Right lobe of liver (tissue), 6 donors: ENCODE measurements around the gene CITED2. TPM values are rescaled to one million over a fixed set of nuclear protein-coding genes. Genes with fewer than 3 reads are reported as not detected.

ENCODE experiments used
- ATAC-seq, 4 donors: fragments of 200-7000 bp; cut with Tn5 transposase; one replicate each; pipeline ENCODE4 v1.9.1; 2020; ENCODE audit warnings: mild to moderate bottlenecking in 4 of 4, moderate library complexity in 4 of 4
- DNase-seq, 3 donors: peaks; one replicate each; pipeline ENCODE4 v3.0.0-alpha.2; 2020
- H3K27ac ChIP-seq, 3 donors: fragments of 200-600 bp; one replicate each; pipeline ENCODE4 v1.8.0; 2022
- H3K27me3 ChIP-seq, 2 donors: fragments of 200-600 bp; one replicate each; pipeline ENCODE4 v1.8.0; 2022
- H3K36me3 ChIP-seq, 4 donors: fragments of 200-600 bp; sonication (generic) in 1 of 4; one replicate each; pipeline versions ENCODE4 v1.5.1 to v1.8.0; 2017 to 2022; ENCODE audit warnings: control low read depth in 1 of 4
- H3K4me1 ChIP-seq, 4 donors: fragments of 200-600 bp; sonication (generic) in 1 of 4; one replicate each; pipeline versions ENCODE4 v1.5.1 to v1.8.0; 2017 to 2022; ENCODE audit warnings: control low read depth in 1 of 4
- H3K4me3 ChIP-seq, 3 donors: fragments of 200-600 bp; one replicate each; pipeline ENCODE4 v1.8.0; 2022
- H3K9me3 ChIP-seq, 4 donors: fragments of 200-600 bp; sonication (generic) in 1 of 4; one replicate each; pipeline versions ENCODE4 v1.5.1 to v1.8.0; 2017 to 2022; ENCODE audit warnings: control low read depth in 1 of 4
- POLR2A ChIP-seq: fragments of 450-650 bp; IDR thresholded peaks from one replicate; pipeline ENCODE4 v1.6.1; 2017; ENCODE audit warnings: antibody characterized with exemption, mild to moderate bottlenecking
- WGBS: methylation state at CpG from one replicate; pipeline ENCODE4 v1.1.6; 2018; ENCODE audit warnings: low coverage, low lambda C conversion rate; ENCODE audit not compliant: insufficient coverage; ENCODE audit errors: missing lambda C conversion rate; 5-methylcytosine and 5-hydroxymethylcytosine counted together
- intact Hi-C, 2 donors: fragments of 100-400 bp; cut with DNase I; formaldehyde crosslinking; loops; one replicate each; pipeline versions ENCODE4 v1.11.2 to v1.14.1; 2022
- total RNA-seq, 6 experiments: library from RNA; depleted of rRNA in 2 of 6; stranded (reverse); fragments of >200 nt in 2 of 6; fragmentation: NEBNext Ultra II Directional in 3 of 6; extraction: Animal tissue kit (Norgen Biotek cat#: 25700) in 3 of 6; gene quantifications; one replicate each; pipeline versions ENCODE4 v1.1.0 to v1.2.4, GENCODE V29; 2016 to 2023
- TF ChIP-seq, protein P1 (sequence below), 4 donors: fragments of 200-600 bp in 3 of 4; fragments of 450-650 bp in 1 of 4; IDR thresholded peaks; one replicate each; pipeline versions ENCODE4 v1.5.1 to v1.8.0; 2016 to 2022; ENCODE audit warnings: antibody characterized with exemption in 4 of 4, mild to moderate bottlenecking in 2 of 4
- donor health status: DM: no; HTN: yes; CAD: no.
- donor health status: DM: no; HTN: no; CAD: no.
- donor health status: DM: no; HTN: no; CAD: no.
- donor health status: DM: no; HTN: yes; CAD: no.
- donor health status: DM: no; HTN: yes; CAD: no.

The CITED2 gene
- total RNA-seq, 6 experiments from 2014 or later = 76.6 to 373 (median 126) TPM

GRCh38 chr6:139325686-139326085 lies 48.8 kb downstream of the CITED2 start:
- Histone ChIP-seq H3K4me1 (no peaks in the 10 kb centered on the region), H3K9me3 (no peaks in the 10 kb centered on the region), H3K27ac (no peak overlapping the region), H3K36me3 (no peaks in the 10 kb centered on the region), H3K27me3 (no peaks in the 10 kb centered on the region), H3K4me3 (no peak overlapping the region)
- intact Hi-C loops = no loop called here
- no peak for DNase-seq
- no peak for ATAC-seq
- WGBS = 30% methylated on average over 1 of the region's 1 CpG
- TF ChIP-seq POLR2A = no peak
- TF ChIP-seq, protein P1, sequence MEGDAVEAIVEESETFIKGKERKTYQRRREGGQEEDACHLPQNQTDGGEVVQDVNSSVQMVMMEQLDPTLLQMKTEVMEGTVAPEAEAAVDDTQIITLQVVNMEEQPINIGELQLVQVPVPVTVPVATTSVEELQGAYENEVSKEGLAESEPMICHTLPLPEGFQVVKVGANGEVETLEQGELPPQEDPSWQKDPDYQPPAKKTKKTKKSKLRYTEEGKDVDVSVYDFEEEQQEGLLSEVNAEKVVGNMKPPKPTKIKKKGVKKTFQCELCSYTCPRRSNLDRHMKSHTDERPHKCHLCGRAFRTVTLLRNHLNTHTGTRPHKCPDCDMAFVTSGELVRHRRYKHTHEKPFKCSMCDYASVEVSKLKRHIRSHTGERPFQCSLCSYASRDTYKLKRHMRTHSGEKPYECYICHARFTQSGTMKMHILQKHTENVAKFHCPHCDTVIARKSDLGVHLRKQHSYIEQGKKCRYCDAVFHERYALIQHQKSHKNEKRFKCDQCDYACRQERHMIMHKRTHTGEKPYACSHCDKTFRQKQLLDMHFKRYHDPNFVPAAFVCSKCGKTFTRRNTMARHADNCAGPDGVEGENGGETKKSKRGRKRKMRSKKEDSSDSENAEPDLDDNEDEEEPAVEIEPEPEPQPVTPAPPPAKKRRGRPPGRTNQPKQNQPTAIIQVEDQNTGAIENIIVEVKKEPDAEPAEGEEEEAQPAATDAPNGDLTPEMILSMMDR (IDR thresholded peaks at IDR 0.05) = no peak

GRCh38 chr6:139325125-139325524 lies 49.3 kb downstream of the CITED2 start:
- no peak overlapping the region for H3K4me3 ChIP-seq
- H3K27me3 ChIP-seq = no peaks in the 10 kb centered on the region
- TF ChIP-seq, protein P1 (IDR thresholded peaks at IDR 0.05) = no peak
- no peak for TF ChIP-seq POLR2A
- no peaks in the 10 kb centered on the region for H3K4me1 ChIP-seq
- no peaks in the 10 kb centered on the region for H3K36me3 ChIP-seq
- intact Hi-C loops = no loop called here
- H3K9me3 ChIP-seq = no peaks in the 10 kb centered on the region
- H3K27ac ChIP-seq = peak overlapping the region in 1 of 3 donors; percentile 39
- ATAC-seq (peak in 1 of 4 donors; percentile 25), DNase-seq (no peak)

DNA sequence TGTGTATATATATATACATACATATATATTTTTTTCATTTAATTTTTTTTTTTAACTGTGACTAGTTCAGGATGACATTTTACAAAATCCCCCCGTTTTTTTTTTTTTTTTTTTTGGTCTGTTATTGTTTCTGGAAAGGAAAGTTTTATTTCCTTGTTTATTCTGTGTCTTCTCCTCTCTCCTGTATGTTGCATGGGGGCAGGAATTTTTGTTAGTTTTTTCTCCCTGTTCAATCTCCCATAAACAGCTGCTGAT lies 50.2 kb downstream of the CITED2 start:
- intact Hi-C loops = no loop called here
- 0% methylated on average over 1 of the region's 1 CpG for WGBS
- Histone ChIP-seq H3K36me3 (no peaks in the 10 kb centered on the region), H3K9me3 (no peaks in the 10 kb centered on the region), H3K27ac (peak overlapping the region; percentile 35 to 65 (median 64)), H3K4me1 (no peaks in the 10 kb centered on the region), H3K27me3 (no peaks in the 10 kb centered on the region), H3K4me3 (no peak overlapping the region)
- DNase-seq (no peak), ATAC-seq (no peak)
- TF ChIP-seq POLR2A = no peak
- TF ChIP-seq, protein P1 (IDR thresholded peaks at IDR 0.05) = no peak

DNA sequence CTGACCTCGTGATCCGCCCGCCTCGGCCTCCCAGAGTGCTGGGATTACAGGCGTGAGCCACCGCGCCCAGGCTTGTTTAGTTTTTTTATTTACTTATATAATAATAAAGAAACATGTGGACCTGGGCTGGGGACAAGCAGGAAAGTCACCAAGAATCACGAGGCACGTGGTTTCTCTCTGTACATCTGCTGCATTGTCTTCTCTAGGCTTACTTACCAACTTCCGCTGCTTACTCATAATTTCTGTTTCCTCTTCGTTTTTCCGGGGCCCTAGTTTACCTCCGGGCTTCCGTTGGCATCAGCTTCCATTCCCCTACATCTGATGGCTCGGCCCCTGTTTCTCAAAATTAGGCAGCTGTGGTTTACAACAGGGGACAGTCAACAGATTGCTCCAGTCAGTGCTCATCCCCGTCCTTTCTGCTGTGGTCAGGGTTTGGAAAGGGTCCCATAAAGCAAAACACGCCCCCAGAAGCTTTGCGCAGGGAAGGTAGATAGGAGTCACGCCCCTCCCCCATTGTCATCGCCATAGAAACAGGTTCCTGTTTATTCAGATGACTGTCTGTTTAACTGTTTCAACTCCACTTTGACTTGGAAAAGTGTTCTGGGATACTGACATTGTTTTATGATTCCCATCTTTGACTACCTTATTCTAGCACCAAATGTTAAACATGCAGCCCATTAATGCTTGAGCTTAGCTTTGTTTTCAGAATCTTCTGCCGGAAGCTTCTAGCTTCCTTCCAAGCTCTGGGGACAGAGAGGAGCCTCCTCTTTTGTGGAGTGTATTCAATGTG lies 50.7 kb downstream of the CITED2 start:
- TF ChIP-seq, protein P1 (IDR thresholded peaks at IDR 0.05) = no peak
- no peak for TF ChIP-seq POLR2A
- H3K4me3 ChIP-seq = peak overlapping the region in 2 of 3 donors; percentile 2 to 4
- peak overlapping the region; percentile 36 to 65 (median 64) for H3K27ac ChIP-seq
- no peaks in the 10 kb centered on the region for H3K4me1 ChIP-seq
- DNase-seq = peak; percentile 63 to 68 (median 66)
- intact Hi-C loops = no loop called here
- 40% methylated on average over 21 of the region's 21 CpGs for WGBS
- no peaks in the 10 kb centered on the region for H3K36me3 ChIP-seq
- H3K9me3 ChIP-seq = no peaks in the 10 kb centered on the region
- ATAC-seq = peak; percentile 77 to 82 (median 80)
- H3K27me3 ChIP-seq = no peaks in the 10 kb centered on the region

Other genes with a start within 250 kb of the CITED2 start
- 10 to 100 TPM in 4 of 6 experiments, 1 to 10 TPM in 2; 6.8 to 12.2 (median 11.0) TPM for gene HECA, start 239.6 kb downstream of the CITED2 start, total RNA-seq
- gene TXLNB, start 82.7 kb downstream of the CITED2 start, total RNA-seq = under 1 TPM; 0.04 to 0.50 (median 0.14) TPM